ENCODE results near the gene DNAH17. TPM values are rescaled to one million over a fixed set of nuclear protein-coding genes. Genes with fewer than 3 reads are reported as not detected.

Gene DNAH17
- total RNA-seq, 1 experiment from 2014 or later, result 0.13 TPM

- peaks cover 2 to 15% of the 10 kb centered on the region in 2 experiments; a peak in 2 of 5 replicates for H3K9me3 Mint-ChIP-seq
- no peak overlapping the region for H4K5ac ChIP-seq (ENCODE audit: insufficient read length, low read depth, low read length)
- no CpG with 5 or more reads among the region's 4 CpGs for WGBS (ENCODE audit: extremely low coverage, insufficient read length, low lambda C conversion rate)
These were observed 30.7 kb downstream of the DNAH17 start for GRCh38 chr17:78546476-78546875.

More at GRCh38 chr17:78546476-78546875, 30.7 kb downstream of the DNAH17 start:
- no peak overlapping the region for H2AFZ ChIP-seq (ENCODE audit: low read length)
- Mint-ChIP-seq H3K36me3 (ENCODE audit: insufficient read depth in 1 of 3, low read depth in 3 of 3) (peaks cover 0 to 8% (median 0%) of the 10 kb centered on the region in 3 experiments; a peak in 2 of 7 replicates), H3K27me3 (ENCODE audit: low read depth) (peaks cover 11% of the 10 kb centered on the region), H3K27ac (no peak overlapping the region), H3K4me3 (no peak overlapping the region), H3K4me1 (peaks cover 3 to 4% of the 10 kb centered on the region in 2 experiments; a peak in 1 of 4 replicates)
- H3K23me2 ChIP-seq (ENCODE audit: insufficient read length, low read depth, low read length, poor library complexity, severe bottlenecking), result no peaks in the 10 kb centered on the region
- H3K9me3 ChIP-seq (ENCODE audit: control insufficient read depth, low read depth, low read length), result no peaks in the 10 kb centered on the region
- H3K56ac ChIP-seq (ENCODE audit: insufficient read length, low read depth, low read length), result no peak overlapping the region
- no peak overlapping the region for H3K9ac ChIP-seq (ENCODE audit: extremely low read depth, insufficient read length, low read length)
- H3K23ac ChIP-seq (ENCODE audit: insufficient read length, low read depth, low read length), result no peak overlapping the region
- no peak overlapping the region for H3T11ph ChIP-seq (ENCODE audit: low read length)
- H2AK5ac ChIP-seq (ENCODE audit: insufficient read length, low read length), result no peak overlapping the region
- H2BK120ac ChIP-seq (ENCODE audit: low read depth, low read length, poor library complexity, severe bottlenecking), result no peak overlapping the region
- no peak overlapping the region for H4K91ac ChIP-seq (ENCODE audit: insufficient read length, low read depth, low read length)
- H3K4ac ChIP-seq (ENCODE audit: low read depth, low read length), result no peak overlapping the region
- H2BK20ac ChIP-seq (ENCODE audit: low read depth, low read length, poor library complexity, severe bottlenecking), result no peak overlapping the region
- no peak for TF ChIP-seq CTCF (conservative IDR thresholded peaks at IDR 0.05)
- H2BK5ac ChIP-seq (ENCODE audit: insufficient read length, low read length), result no peak overlapping the region
- no peak overlapping the region for H3K4me2 ChIP-seq (ENCODE audit: insufficient read depth, insufficient read length, low read length)
- H4K20me1 ChIP-seq (ENCODE audit: control insufficient read depth, insufficient read depth, insufficient read length), result no peaks in the 10 kb centered on the region
- no peak overlapping the region for H2BK12ac ChIP-seq (ENCODE audit: insufficient read length, low read depth, low read length)
- no peaks in the 10 kb centered on the region for H3K4me1 ChIP-seq (ENCODE audit: insufficient read depth, low read length)
- no peaks in the 10 kb centered on the region for H3K79me1 ChIP-seq (ENCODE audit: insufficient read depth, low read depth, low read length, poor library complexity, severe bottlenecking)
- H3K27me3 ChIP-seq (ENCODE audit: insufficient read depth, low read length), result no peaks in the 10 kb centered on the region
- no peak overlapping the region for H3K14ac ChIP-seq (ENCODE audit: insufficient read depth, low read length)
- no peak overlapping the region for H3K27ac ChIP-seq (ENCODE audit: insufficient read length, low read depth, low read length)
- H2BK15ac ChIP-seq (ENCODE audit: low read depth, low read length), result no peak overlapping the region
- H3K18ac ChIP-seq (ENCODE audit: insufficient read length, low read depth, low read length), result no peak overlapping the region
- DNase-seq, result no peak
- H3K79me2 ChIP-seq (ENCODE audit: insufficient read depth, low read length), result no peaks in the 10 kb centered on the region
- no peak overlapping the region for H4K8ac ChIP-seq (replicated peaks; ENCODE audit: insufficient read length, low read depth, low read length)

All from H9 (cell line).